Hepatocyte (in vitro differentiated cells): Measurements from ENCODE around the gene PDLIM5. TPM values are rescaled to one million over a fixed set of nuclear protein-coding genes. Genes with fewer than 3 reads are reported as not detected.

Experiments
- DNase-seq: peaks from one replicate; pipeline ENCODE4 v3.0.0-alpha.2; 2016; ENCODE audit warnings: low spot score
- H2AFZ ChIP-seq: fragments of 200-600 bp; sonication (generic); 2 replicates; pipeline ENCODE4 v1.6.0; 2016; ENCODE audit warnings: antibody characterized with exemption, mild to moderate bottlenecking
- H3K27ac ChIP-seq: fragments of 200-600 bp; sonication (generic); 2 replicates; pipeline ENCODE4 v1.5.1; 2016; ENCODE audit warnings: mild to moderate bottlenecking
- H3K27me3 ChIP-seq: fragments of 200-600 bp; sonication (generic); 2 replicates; pipeline ENCODE4 v1.6.1; 2016
- H3K36me3 ChIP-seq: fragments of 200-600 bp; sonication (generic); replicated peaks from 2 replicates; pipeline ENCODE4 v1.5.1; 2016; ENCODE audit warnings: low read depth; ENCODE audit not compliant: insufficient read depth
- H3K4me1 ChIP-seq: fragments of 200-600 bp; sonication (generic); 2 replicates; pipeline ENCODE4 v1.5.1; 2016; ENCODE audit warnings: mild to moderate bottlenecking, moderate library complexity; ENCODE audit not compliant: insufficient read depth
- H3K4me2 ChIP-seq: fragments of 200-600 bp; sonication (generic); 2 replicates; pipeline ENCODE4 v1.6.0; 2016
- H3K4me3 ChIP-seq: fragments of 200-600 bp; sonication (generic); 2 replicates; pipeline ENCODE4 v1.5.1; 2016; ENCODE audit warnings: mild to moderate bottlenecking
- H3K79me2 ChIP-seq: fragments of 200-600 bp; sonication (generic); 2 replicates; pipeline ENCODE4 v1.6.0; 2017; ENCODE audit warnings: mild to moderate bottlenecking
- H3K9me2 ChIP-seq: fragments of 200-600 bp; sonication (generic); replicated peaks from 2 replicates; pipeline ENCODE4 v1.6.0; 2017; ENCODE audit warnings: mild to moderate bottlenecking; ENCODE audit not compliant: insufficient read depth
- H3K9me3 ChIP-seq: fragments of 200-600 bp; sonication (generic); 2 replicates; pipeline ENCODE4 v1.5.1; 2016; ENCODE audit warnings: low read depth, mild to moderate bottlenecking
- H4K20me1 ChIP-seq: fragments of 200-600 bp; sonication (generic); 2 replicates; pipeline ENCODE4 v1.6.0; 2016; ENCODE audit warnings: mild to moderate bottlenecking; ENCODE audit not compliant: insufficient read depth, poor library complexity, severe bottlenecking
- EZH2 ChIP-seq: fragments of 200-600 bp; sonication (generic); IDR thresholded peaks from 2 replicates; pipeline ENCODE4 v1.6.1; 2016; ENCODE audit warnings: antibody characterized with exemption, mild to moderate bottlenecking, borderline replicate concordance
- EZH2phosphoT487 ChIP-seq: fragments of 200-600 bp; sonication (generic); IDR thresholded peaks from one replicate; pipeline ENCODE4 v1.6.1; 2018; ENCODE audit warnings: antibody characterized with exemption, mild to moderate bottlenecking, low read depth, moderate library complexity; ENCODE audit not compliant: unreplicated experiment, severe bottlenecking
- WGBS: methylation state at CpG from one replicate; pipeline ENCODE4 v1.1.6; 2016; ENCODE audit warnings: low lambda C conversion rate; ENCODE audit errors: missing lambda C conversion rate; 5-methylcytosine and 5-hydroxymethylcytosine counted together
- polyA plus RNA-seq: library from polyadenylated mRNA; unstranded; fragments of >200 nt; fragmentation: Nextera tagmentation; extraction: Ambion mirVana; gene quantifications from 2 replicates; pipeline ENCODE4 v1.2.1, GENCODE V29; 2016
- total RNA-seq: library from RNA; depleted of rRNA; stranded (reverse); fragments of >200 nt; gene quantifications from 2 replicates; pipeline ENCODE4 v1.2.3, GENCODE V29; 2014
- TF ChIP-seq, protein P1 (sequence below): fragments of 200-600 bp; sonication (generic); IDR thresholded peaks from 2 replicates; pipeline ENCODE4 v1.5.1; 2016; ENCODE audit warnings: antibody characterized with exemption, mild to moderate bottlenecking; ENCODE audit not compliant: poor library complexity

The PDLIM5 gene
- total and polyA plus RNA-seq, 2 experiments from 2014 or later, result 97.1 to 121 TPM

DNA sequence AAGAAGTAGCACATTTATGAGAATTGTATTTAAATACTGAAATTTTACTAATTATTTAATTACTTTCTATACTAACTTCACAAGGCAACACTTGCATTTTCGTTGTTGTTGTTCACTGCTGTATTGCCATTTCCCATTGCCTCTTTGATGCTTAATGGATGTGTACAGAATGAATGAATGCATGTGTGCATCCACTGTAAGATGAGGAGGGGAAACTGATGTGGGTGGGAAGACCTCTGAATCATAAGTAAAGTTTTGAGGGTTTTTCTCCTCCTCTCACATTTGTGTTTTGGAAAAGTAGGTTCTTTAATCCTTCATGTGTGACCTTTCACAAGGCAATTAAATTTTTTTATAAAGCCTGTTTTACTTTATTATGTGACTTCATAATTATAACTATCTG lies 46.8 kb downstream of the PDLIM5 start:
- no peak overlapping the region for H3K4me2 ChIP-seq
- no peak overlapping the region for H2AFZ ChIP-seq
- no peaks in the 10 kb centered on the region for H3K27me3 ChIP-seq
- no peak for DNase-seq
- no peaks in the 10 kb centered on the region for H3K36me3 ChIP-seq
- no peak overlapping the region for H3K4me3 ChIP-seq
- TF ChIP-seq EZH2 (no peak), EZH2phosphoT487 (no peak)
- TF ChIP-seq, protein P1, sequence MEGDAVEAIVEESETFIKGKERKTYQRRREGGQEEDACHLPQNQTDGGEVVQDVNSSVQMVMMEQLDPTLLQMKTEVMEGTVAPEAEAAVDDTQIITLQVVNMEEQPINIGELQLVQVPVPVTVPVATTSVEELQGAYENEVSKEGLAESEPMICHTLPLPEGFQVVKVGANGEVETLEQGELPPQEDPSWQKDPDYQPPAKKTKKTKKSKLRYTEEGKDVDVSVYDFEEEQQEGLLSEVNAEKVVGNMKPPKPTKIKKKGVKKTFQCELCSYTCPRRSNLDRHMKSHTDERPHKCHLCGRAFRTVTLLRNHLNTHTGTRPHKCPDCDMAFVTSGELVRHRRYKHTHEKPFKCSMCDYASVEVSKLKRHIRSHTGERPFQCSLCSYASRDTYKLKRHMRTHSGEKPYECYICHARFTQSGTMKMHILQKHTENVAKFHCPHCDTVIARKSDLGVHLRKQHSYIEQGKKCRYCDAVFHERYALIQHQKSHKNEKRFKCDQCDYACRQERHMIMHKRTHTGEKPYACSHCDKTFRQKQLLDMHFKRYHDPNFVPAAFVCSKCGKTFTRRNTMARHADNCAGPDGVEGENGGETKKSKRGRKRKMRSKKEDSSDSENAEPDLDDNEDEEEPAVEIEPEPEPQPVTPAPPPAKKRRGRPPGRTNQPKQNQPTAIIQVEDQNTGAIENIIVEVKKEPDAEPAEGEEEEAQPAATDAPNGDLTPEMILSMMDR, result no peak
- 90% methylated on average over 1 of the region's 1 CpG for WGBS
- H3K27ac ChIP-seq, result no peak overlapping the region
- H4K20me1 ChIP-seq, result no peaks in the 10 kb centered on the region
- no peaks in the 10 kb centered on the region for H3K4me1 ChIP-seq
- no peaks in the 10 kb centered on the region for H3K9me3 ChIP-seq
- H3K79me2 ChIP-seq, result peaks cover 41% of the 10 kb centered on the region
- H3K9me2 ChIP-seq, result no peaks in the 10 kb centered on the region

DNA sequence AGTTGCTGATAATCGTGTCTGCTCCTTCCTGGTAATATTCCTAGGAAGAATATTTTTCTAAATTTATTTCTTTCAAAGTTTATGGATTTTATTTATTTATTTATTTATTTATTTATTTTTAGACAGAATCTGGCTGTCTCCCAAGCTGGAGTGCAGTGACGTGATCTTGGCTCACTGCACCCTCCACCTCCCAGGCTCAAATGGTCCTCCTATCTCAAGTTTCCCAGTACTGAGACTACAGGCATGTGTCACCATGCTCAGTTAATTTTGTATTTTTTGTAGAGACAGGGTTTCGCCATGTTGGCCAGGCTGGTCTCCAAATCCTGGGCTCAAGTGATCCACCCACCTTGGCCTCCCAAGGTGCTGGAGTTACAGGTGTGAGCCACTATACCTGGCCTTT lies 48.9 kb downstream of the PDLIM5 start:
- DNase-seq, result no peak
- Histone ChIP-seq H3K27me3 (no peaks in the 10 kb centered on the region), H3K27ac (no peak overlapping the region), H3K79me2 (peaks cover 40% of the 10 kb centered on the region), H3K9me2 (no peaks in the 10 kb centered on the region), H3K9me3 (no peaks in the 10 kb centered on the region), H3K4me1 (no peaks in the 10 kb centered on the region), H3K36me3 (no peaks in the 10 kb centered on the region), H4K20me1 (no peaks in the 10 kb centered on the region), H2AFZ (no peak overlapping the region), H3K4me3 (no peak overlapping the region), H3K4me2 (no peak overlapping the region)
- TF ChIP-seq EZH2phosphoT487, result no peak
- no peak for TF ChIP-seq EZH2
- TF ChIP-seq, protein P1, result no peak
- 94% methylated on average over 3 of the region's 3 CpGs for WGBS

DNA sequence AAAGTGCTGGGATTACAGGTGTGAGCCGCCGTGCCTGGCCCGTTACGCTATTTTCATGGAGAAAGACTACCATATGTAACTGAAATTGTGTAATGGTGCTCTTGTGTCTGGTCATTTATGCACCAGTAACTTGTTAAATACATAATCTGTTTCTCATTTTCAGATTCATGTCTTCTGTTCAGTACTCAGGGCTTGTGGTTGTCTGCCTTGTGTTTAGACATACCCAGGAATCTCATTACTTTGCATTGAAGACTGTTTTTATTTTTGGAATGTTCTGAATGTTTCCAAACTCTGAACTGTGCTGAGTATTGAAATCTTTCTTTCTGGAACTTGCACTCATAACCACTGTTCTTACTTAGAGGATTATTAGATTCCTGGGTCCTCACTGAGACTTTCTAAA lies 52.8 kb downstream of the PDLIM5 start:
- no peaks in the 10 kb centered on the region for H4K20me1 ChIP-seq
- peaks cover 35% of the 10 kb centered on the region for H3K79me2 ChIP-seq
- peaks cover 21% of the 10 kb centered on the region for H3K4me1 ChIP-seq

More for the DNA sequence above, 52.8 kb downstream of the PDLIM5 start:
- TF ChIP-seq EZH2 (no peak), EZH2phosphoT487 (no peak)
- TF ChIP-seq, protein P1, result no peak
- no peaks in the 10 kb centered on the region for H3K9me3 ChIP-seq
- WGBS, result 95% methylated on average over 4 of the region's 4 CpGs
- no peak for DNase-seq
- no peak overlapping the region for H2AFZ ChIP-seq
- no peaks in the 10 kb centered on the region for H3K9me2 ChIP-seq
- H3K4me3 ChIP-seq, result no peak overlapping the region
- H3K27ac ChIP-seq, result no peak overlapping the region
- no peak overlapping the region for H3K4me2 ChIP-seq
- H3K36me3 ChIP-seq, result no peaks in the 10 kb centered on the region
- H3K27me3 ChIP-seq, result no peaks in the 10 kb centered on the region
